IPS DF 6.9 (cell line): ENCODE results near the gene TNIK.

ENCODE experiments used
- DNase-seq: peaks from one replicate; pipeline ENCODE4 v3.0.0-alpha.2; 2013; ENCODE audit warnings: low read depth, low spot score
- H3K27ac ChIP-seq: one replicate; pipeline ENCODE4 v1.5.1; 2013; ENCODE audit warnings: low read length, control low read depth
- H3K27me3 ChIP-seq: 2 replicates; pipeline ENCODE4 v1.6.1; 2013; ENCODE audit warnings: mild to moderate bottlenecking, low read length; ENCODE audit not compliant: control insufficient read depth, insufficient read depth
- H3K36me3 ChIP-seq: 2 replicates; pipeline ENCODE4 v1.6.1; 2013; ENCODE audit warnings: low read length; ENCODE audit not compliant: control insufficient read depth, insufficient read depth
- H3K4me1 ChIP-seq: 2 replicates; pipeline ENCODE4 v1.6.1; 2013; ENCODE audit warnings: low read length; ENCODE audit not compliant: control insufficient read depth, insufficient read depth
- H3K4me3 ChIP-seq: 2 replicates; pipeline ENCODE4 v1.5.1; 2013; ENCODE audit warnings: mild to moderate bottlenecking, low read length
- H3K9me3 ChIP-seq: 2 replicates; pipeline ENCODE4 v1.6.1; 2013; ENCODE audit warnings: low read length, inconsistent platforms; ENCODE audit not compliant: control insufficient read depth, insufficient read depth
- WGBS: extraction: QIAGEN DNeasy Blood & Tissue Kit; methylation state at CpG from one replicate; pipeline ENCODE4 v1.1.7; 2013; ENCODE audit warnings: mixed read lengths, missing lambda C conversion rate; ENCODE audit not compliant: insufficient read length, insufficient coverage; 5-methylcytosine and 5-hydroxymethylcytosine counted together

TNIK gene

DNA sequence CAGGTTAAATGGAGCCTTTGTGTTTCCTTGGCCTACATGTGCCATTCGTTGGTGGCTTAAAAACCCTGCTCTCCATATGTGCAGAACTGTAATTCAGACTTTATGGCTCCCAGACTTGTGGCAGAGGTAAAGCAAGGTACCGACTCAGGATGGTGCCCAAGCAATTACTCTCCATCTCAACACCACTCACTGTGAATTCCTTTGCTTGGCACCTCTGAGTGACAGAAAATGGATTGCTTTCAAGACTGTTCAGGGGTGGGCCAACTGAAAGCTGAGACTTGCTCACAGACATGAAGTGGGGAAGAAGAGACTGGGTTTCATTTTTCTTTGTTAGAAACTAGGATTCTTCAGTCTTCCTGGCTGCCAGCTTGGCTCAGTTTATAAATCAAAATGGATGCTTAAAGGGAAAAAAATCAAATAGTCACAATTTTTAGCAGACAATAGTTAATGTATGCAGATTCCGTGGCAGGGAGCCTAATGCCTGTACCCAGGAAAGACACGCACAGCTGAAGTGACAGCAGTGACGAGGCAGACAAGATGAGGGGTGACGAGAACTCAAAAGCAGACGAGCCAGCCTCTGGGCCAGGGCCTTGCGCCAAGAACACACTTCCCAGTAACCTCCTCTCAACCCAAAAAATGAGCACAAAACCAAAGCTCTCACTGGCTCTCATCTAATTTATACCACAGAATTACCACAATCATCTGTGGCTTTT lies 225.8 kb downstream of the TNIK start:
- WGBS, result no CpG with 5 or more reads among the region's 8 CpGs

DNA sequence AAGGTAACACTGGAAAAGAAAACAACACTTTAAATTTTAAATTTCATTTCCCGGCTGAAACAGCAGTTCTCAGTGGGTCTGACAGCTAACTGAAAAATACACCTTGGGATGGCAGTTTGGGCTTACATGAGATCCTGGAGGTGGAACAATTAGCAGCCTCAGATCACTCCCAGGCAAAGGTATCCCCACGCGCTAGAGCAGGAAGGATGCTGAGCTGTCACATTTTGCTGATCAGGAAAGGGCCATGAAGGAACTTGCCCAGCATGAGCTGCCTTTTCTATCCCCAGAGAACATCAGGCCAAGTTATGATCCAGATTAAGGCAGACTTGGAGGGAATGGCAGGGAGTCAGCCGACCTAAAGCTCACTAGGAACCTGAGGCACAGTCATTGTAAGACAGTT lies 228.8 kb downstream of the TNIK start:
- DNase-seq, result no peak
- WGBS, result no CpG with 5 or more reads among the region's 4 CpGs
- Histone ChIP-seq H3K9me3 (no peaks in the 10 kb centered on the region), H3K27me3 (no peaks in the 10 kb centered on the region), H3K27ac (no peak overlapping the region), H3K4me3 (no peak overlapping the region), H3K4me1 (peaks cover 2% of the 10 kb centered on the region; the same call in 1 of the 2 replicates), H3K36me3 (no peaks in the 10 kb centered on the region)

More for the DNA sequence above, 225.8 kb downstream of the TNIK start:
- no peaks in the 10 kb centered on the region for H3K36me3 ChIP-seq
- no peaks in the 10 kb centered on the region for H3K9me3 ChIP-seq
- no peaks in the 10 kb centered on the region for H3K27me3 ChIP-seq
- no peak for DNase-seq
- H3K4me1 ChIP-seq, result peaks cover 5% of the 10 kb centered on the region; the same call in 1 of the 2 replicates
- no peak overlapping the region for H3K4me3 ChIP-seq
- no peak overlapping the region for H3K27ac ChIP-seq

DNA sequence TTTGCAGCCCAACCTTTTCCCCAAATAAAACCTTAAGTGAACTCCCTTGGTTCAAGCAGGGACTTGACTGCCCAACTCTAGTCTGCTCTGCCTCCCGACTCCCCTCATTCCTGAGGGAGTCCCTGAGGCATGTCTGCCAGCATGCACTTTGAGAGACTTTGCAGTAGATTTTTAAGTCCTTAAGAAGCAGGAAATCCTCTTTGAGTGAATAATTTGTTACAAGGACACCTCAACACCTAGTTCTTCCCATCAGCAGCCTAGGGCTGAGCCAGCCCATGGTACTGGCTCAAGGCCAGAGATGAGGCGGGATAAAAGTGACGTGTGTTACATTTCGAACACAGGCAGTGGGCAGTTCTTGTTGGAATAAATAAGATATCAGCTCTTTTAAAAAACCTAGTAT lies 229.3 kb downstream of the TNIK start:
- Histone ChIP-seq H3K9me3 (no peaks in the 10 kb centered on the region), H3K27ac (no peak overlapping the region), H3K27me3 (no peaks in the 10 kb centered on the region), H3K36me3 (no peaks in the 10 kb centered on the region), H3K4me1 (peaks cover 1% of the 10 kb centered on the region; the same call in 1 of the 2 replicates), H3K4me3 (no peak overlapping the region)
- no peak for DNase-seq
- no CpG with 5 or more reads among the region's 4 CpGs for WGBS

DNA sequence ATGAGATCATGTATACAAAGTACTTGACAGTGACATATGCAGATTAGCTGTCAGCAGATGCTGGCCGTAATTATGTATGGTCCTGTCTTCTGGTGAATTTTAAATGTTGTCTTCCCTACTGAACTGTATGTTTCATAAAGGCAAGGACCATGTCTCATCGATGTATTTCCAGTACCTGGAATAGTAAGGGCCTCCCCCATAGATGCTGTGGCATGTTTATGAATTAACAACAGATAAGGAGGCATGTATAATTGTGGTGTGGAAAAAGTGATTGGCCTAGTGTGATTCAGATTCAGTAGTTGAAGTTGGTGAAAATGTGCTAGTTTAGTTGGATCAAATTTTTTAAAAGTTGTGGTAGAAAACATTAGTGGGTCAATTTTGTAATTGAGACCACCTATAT lies 231.0 kb downstream of the TNIK start:
- Histone ChIP-seq H3K36me3 (no peaks in the 10 kb centered on the region), H3K27ac (no peak overlapping the region), H3K9me3 (no peaks in the 10 kb centered on the region), H3K27me3 (no peaks in the 10 kb centered on the region), H3K4me1 (peaks cover 1% of the 10 kb centered on the region; the same call in 1 of the 2 replicates), H3K4me3 (no peak overlapping the region)
- no CpG with 5 or more reads among the region's 2 CpGs for WGBS
- no peak for DNase-seq

DNA sequence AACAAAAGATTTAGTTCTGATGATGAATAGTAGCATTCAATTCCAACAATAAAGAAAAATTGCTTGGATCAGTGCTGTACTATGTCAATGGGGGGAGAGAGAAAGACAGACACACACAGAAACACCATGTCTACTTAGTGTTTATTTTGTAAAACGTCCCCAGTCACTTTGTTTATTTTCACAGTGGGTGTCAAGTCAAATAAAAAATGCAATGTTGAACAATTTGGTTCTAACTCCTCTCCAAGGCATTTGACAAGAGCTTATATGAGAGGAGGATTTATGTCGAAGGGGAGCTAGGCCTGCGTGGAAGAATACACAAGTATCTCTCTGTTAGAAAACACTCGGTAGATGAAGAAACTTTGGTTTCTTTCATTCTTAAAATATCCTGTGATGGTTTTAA lies 232.0 kb downstream of the TNIK start:
- DNase-seq, result no peak
- Histone ChIP-seq H3K4me1 (peaks cover 1% of the 10 kb centered on the region; the same call in 1 of the 2 replicates), H3K27me3 (no peaks in the 10 kb centered on the region), H3K4me3 (no peak overlapping the region), H3K9me3 (no peaks in the 10 kb centered on the region), H3K36me3 (no peaks in the 10 kb centered on the region), H3K27ac (no peak overlapping the region)
- WGBS, result no CpG with 5 or more reads among the region's 4 CpGs

DNA sequence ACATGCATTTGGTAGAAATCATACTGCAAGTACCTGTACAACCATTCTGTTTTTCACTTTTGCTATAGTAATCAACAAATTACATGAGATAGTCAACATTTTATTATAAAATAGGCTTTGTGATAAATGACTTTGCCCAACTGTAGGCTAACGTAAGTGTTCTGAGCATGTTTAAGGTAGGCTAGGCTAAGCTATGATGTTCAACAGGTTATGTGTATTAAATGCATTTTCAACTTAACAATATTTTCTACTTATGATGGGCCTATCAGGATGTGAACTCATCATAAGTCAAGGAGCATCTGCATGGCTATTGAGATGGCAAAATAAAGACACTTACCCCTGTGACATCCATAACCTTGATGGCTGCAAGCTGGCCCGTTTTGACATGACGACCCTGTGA lies 232.4 kb downstream of the TNIK start:
- Histone ChIP-seq H3K4me3 (no peak overlapping the region), H3K27ac (no peak overlapping the region), H3K27me3 (no peaks in the 10 kb centered on the region), H3K4me1 (peaks cover 1% of the 10 kb centered on the region; the same call in 1 of the 2 replicates), H3K36me3 (no peaks in the 10 kb centered on the region), H3K9me3 (no peaks in the 10 kb centered on the region)
- WGBS, result no CpG with 5 or more reads among the region's 3 CpGs
- no peak for DNase-seq

DNA sequence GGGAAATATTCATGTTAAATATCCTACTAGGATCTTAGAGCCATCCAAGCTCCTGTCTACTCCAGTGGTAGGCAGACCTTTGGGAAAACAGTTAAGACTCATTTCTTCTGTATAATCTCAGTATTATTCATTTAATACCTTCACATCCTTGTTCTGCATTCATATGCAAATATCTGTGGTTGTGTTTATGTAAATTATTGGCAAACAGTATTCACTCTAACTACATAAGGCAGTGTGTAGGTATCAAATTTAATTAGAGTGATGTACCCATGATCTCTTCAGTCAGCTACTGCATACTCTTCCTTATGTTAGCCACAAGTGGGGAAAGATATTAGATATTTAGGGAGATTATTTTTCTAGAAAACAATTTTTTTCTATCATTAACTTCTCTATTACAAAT lies 232.8 kb downstream of the TNIK start:
- Histone ChIP-seq H3K9me3 (no peaks in the 10 kb centered on the region), H3K4me1 (peaks cover 1% of the 10 kb centered on the region; the same call in 1 of the 2 replicates), H3K27me3 (no peaks in the 10 kb centered on the region), H3K4me3 (no peak overlapping the region), H3K36me3 (no peaks in the 10 kb centered on the region), H3K27ac (no peak overlapping the region)
- DNase-seq, result no peak

DNA sequence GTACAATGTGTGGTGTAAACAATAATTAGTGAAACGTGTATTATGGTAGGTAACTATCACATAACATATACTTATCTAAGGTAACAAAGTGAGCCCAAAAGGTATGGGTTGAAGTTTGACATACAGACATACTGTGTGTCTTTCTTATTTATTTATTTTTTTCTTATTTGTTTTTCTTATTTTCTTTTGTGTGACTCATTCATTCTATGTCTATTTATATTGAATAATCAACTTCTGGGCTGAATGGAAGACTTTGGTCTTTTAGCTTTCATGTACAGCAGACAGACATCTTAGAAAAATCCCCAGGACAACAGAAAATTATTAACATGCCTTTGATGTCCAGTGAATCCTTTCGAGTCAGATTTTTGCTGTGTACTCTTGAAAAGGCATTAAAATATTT lies 233.4 kb downstream of the TNIK start:
- H3K4me3 ChIP-seq, result no peak overlapping the region
- no peaks in the 10 kb centered on the region for H3K36me3 ChIP-seq
- no peaks in the 10 kb centered on the region for H3K9me3 ChIP-seq
- H3K4me1 ChIP-seq, result peaks cover 1% of the 10 kb centered on the region; the same call in 1 of the 2 replicates
- no CpG with 5 or more reads among the region's 2 CpGs for WGBS
- H3K27me3 ChIP-seq, result no peaks in the 10 kb centered on the region
- no peak for DNase-seq
- no peak overlapping the region for H3K27ac ChIP-seq

DNA sequence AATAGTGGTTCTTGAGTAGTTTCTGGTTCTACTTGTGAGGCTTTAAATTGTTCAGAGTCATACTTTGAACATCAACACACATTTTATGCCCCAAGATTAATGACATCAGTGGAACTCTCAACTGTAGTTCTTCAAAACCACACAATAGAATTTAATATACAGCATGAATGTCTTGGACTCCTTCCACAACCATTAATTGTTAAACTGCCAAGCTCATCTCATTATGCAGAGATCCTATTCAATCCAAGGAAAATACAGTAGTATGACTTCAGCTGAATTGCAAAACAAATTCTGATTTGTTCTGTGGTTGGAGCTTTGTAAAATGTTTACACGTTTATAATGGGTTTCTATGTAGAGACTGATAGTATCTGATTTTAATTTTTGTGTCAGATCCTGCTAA lies 234.5 kb downstream of the TNIK start:
- Histone ChIP-seq H3K27ac (no peak overlapping the region), H3K27me3 (no peaks in the 10 kb centered on the region), H3K9me3 (no peaks in the 10 kb centered on the region), H3K4me1 (no peaks in the 10 kb centered on the region), H3K36me3 (no peaks in the 10 kb centered on the region), H3K4me3 (no peak overlapping the region)
- WGBS, result no CpG with 5 or more reads among the region's 1 CpG
- no peak for DNase-seq

DNA sequence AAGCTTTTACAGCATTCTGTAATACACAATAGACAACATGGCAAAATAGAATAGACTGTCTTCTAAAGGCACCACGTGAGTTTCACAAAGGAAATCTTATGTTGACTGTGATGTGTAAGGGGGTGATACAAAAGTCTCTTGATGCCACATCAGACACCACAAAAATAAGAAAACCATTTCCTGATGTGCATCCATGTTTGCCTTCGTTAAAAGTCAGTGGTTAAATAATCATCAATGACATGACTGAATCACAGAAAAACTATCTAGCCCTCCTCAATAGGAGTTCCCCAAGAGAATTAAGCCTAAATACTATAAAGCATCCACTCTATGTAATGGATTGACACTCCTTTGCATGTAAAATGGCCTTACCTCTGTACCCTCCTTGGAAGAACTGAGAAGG lies 235.0 kb downstream of the TNIK start:
- no peaks in the 10 kb centered on the region for H3K9me3 ChIP-seq
- H3K27ac ChIP-seq, result no peak overlapping the region
- H3K27me3 ChIP-seq, result no peaks in the 10 kb centered on the region
- H3K4me3 ChIP-seq, result no peak overlapping the region
- no peaks in the 10 kb centered on the region for H3K4me1 ChIP-seq
- no peaks in the 10 kb centered on the region for H3K36me3 ChIP-seq
- no CpG with 5 or more reads among the region's 2 CpGs for WGBS
- DNase-seq, result no peak

DNA sequence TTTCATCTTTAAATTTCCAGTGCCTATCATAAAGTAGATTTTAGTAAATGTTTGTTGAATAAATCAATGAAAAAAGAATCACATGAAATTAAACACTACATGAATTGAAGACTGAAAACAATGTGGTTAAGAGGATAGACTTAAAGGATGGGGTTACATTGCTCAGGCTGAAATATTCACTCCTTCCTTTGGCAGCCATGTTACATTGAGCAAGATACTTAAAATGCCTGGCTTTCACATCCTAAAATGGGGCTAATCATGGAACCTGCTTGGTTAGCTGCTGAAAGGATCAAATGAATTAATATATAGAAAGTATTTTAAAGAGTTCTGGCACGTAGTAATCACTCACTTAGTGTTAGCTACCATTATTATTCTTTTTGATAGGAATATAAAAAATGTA lies 236.8 kb downstream of the TNIK start:
- Histone ChIP-seq H3K9me3 (no peaks in the 10 kb centered on the region), H3K27ac (no peak overlapping the region), H3K4me1 (no peaks in the 10 kb centered on the region), H3K36me3 (no peaks in the 10 kb centered on the region), H3K27me3 (no peaks in the 10 kb centered on the region), H3K4me3 (no peak overlapping the region)
- WGBS, result no CpG with 5 or more reads among the region's 1 CpG
- DNase-seq, result no peak
